Transverse colon (tissue), 4 donors: ENCODE measurements around the gene PJA2.

Source experiments
- CTCF ChIP-seq, 5 experiments: fragments of 200-600 bp in 3 of 5; fragments of 450-650 bp in 2 of 5; sonication (generic) in 3 of 5; IDR thresholded peaks; 1 replicate in 2 of 5; 2 replicates in 3 of 5; pipeline ENCODE4 v1.5.1; 2016 to 2017; ENCODE audit warnings: antibody characterized with exemption in 5 of 5, inconsistent platforms in 3 of 5, mild to moderate bottlenecking in 2 of 5, moderate library complexity in 1 of 5
- POLR2AphosphoS5 ChIP-seq, 3 donors: sonication (generic); formaldehyde crosslinking; IDR thresholded peaks; one replicate each; pipeline ENCODE4 v1.6.1; 2016; ENCODE audit warnings: antibody characterized with exemption in 3 of 3

GRCh38 chr5:109300367-109300766, 109.4 kb downstream of the PJA2 start:
- no peak for TF ChIP-seq POLR2AphosphoS5 (IDR thresholded peaks at IDR 0.05)
- TF ChIP-seq CTCF (IDR thresholded peaks at IDR 0.05): no peak
